ENCODE measurements around the gene NFXL1. TPM values are rescaled to one million over a fixed set of nuclear protein-coding genes. Genes with fewer than 3 reads are reported as not detected.
A peak's percentile ranks its signal among the peaks of the same experiment; 100 is the strongest.
"Not testable (repeated sequence)": the region's sequence is repeated elsewhere in the genome, so short reads cannot be mapped to it uniquely, and the experiment has no call there.

The NFXL1 gene
- total RNA-seq, 2 experiments from 2014 or later = 9.0 to 9.9 TPM

- TF ChIP-seq, protein P1, sequence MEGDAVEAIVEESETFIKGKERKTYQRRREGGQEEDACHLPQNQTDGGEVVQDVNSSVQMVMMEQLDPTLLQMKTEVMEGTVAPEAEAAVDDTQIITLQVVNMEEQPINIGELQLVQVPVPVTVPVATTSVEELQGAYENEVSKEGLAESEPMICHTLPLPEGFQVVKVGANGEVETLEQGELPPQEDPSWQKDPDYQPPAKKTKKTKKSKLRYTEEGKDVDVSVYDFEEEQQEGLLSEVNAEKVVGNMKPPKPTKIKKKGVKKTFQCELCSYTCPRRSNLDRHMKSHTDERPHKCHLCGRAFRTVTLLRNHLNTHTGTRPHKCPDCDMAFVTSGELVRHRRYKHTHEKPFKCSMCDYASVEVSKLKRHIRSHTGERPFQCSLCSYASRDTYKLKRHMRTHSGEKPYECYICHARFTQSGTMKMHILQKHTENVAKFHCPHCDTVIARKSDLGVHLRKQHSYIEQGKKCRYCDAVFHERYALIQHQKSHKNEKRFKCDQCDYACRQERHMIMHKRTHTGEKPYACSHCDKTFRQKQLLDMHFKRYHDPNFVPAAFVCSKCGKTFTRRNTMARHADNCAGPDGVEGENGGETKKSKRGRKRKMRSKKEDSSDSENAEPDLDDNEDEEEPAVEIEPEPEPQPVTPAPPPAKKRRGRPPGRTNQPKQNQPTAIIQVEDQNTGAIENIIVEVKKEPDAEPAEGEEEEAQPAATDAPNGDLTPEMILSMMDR (IDR thresholded peaks at IDR 0.05) = no peak
- POLR2A ChIA-PET = no interaction called here
- H3K4me1 Mint-ChIP-seq (ENCODE audit: low read depth) = peaks cover 13% of the 10 kb centered on the region
- peaks cover 22% of the 10 kb centered on the region for H3K27me3 Mint-ChIP-seq
- H3K9me3 Mint-ChIP-seq = no peaks in the 10 kb centered on the region
- CTCF ChIA-PET = no interaction called here
- H3K36me3 Mint-ChIP-seq (ENCODE audit: low read depth) = no peaks in the 10 kb centered on the region
- intact Hi-C loops (cut with DNase I, micrococcal nuclease) = loop anchor here (1.0 to 10.0 kb wide), 6 partner anchors 153 to 1085 kb away; no protein-coding TSS in a partner anchor
- no peak overlapping the region for H3K27ac ChIP-seq (ENCODE audit: low read depth in 1 of 2, low read length in 2 of 2)
- no peaks in the 10 kb centered on the region for H3K27me3 ChIP-seq (ENCODE audit: control insufficient read depth in 1 of 2, insufficient read depth in 2 of 2, low read length in 2 of 2)
- no peak overlapping the region for H3K4me3 ChIP-seq (ENCODE audit: low read length)
- ATAC-seq (ENCODE audit: poor library complexity) = no peak
- H3K36me3 ChIP-seq (ENCODE audit: insufficient read depth, low read length) = no peaks in the 10 kb centered on the region
- H3K9me3 ChIP-seq (ENCODE audit: control insufficient read depth in 1 of 2, insufficient read depth in 1 of 2, low read length in 2 of 2) = no peaks in the 10 kb centered on the region
- DNase-seq = no peak
- H3K4me1 ChIP-seq (ENCODE audit: insufficient read depth, low read length) = peaks cover 5% of the 10 kb centered on the region
- no peak overlapping the region for H3K4me3 Mint-ChIP-seq
- H3K27ac Mint-ChIP-seq = no peak overlapping the region
Measured at GRCh38 chr4:47929682-47930201, 15.4 kb upstream of the NFXL1 start.

DNA sequence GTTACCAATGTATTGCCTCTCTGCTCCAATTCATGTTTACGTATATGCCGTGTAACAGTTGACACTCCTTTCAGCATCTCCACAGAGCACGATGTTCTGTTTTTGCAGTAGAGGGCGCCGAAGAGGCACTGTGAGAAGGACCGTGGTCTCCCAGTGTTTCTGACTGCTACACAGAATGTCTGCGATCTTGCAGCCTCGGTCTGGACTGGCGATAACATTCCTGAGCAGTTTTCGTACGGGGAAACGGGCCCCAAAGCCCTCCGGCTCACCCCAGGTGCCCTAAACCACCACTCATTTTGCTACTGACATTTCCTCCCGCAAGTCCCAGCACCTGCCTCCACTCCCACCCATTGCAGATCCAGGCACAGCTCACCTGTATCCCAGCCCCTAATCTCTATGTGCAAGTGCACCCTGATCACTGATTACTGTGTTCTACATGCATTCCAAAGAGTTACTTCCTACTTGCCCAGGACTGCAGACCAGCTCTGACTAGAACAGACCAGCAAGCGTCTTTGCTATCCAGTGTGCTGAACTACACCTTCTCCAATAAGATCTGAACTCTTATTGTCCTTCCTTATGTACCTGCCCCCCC is 12.4 kb upstream of the NFXL1 start:
- peaks cover 13% of the 10 kb centered on the region for H3K4me1 Mint-ChIP-seq (ENCODE audit: low read depth)
- no peaks in the 10 kb centered on the region for H3K36me3 Mint-ChIP-seq (ENCODE audit: low read depth)
- H3K4me3 Mint-ChIP-seq = peak overlapping the region; percentile 8
- Histone ChIP-seq H3K4me1 (ENCODE audit: insufficient read depth, low read length) (peaks cover 5% of the 10 kb centered on the region), H3K27ac (ENCODE audit: low read depth in 1 of 2, low read length in 2 of 2) (no peak overlapping the region), H3K36me3 (ENCODE audit: insufficient read depth, low read length) (no peaks in the 10 kb centered on the region), H3K27me3 (ENCODE audit: control insufficient read depth in 1 of 2, insufficient read depth in 2 of 2, low read length in 2 of 2) (no peaks in the 10 kb centered on the region), H3K9me3 (ENCODE audit: control insufficient read depth in 1 of 2, insufficient read depth in 1 of 2, low read length in 2 of 2) (no peaks in the 10 kb centered on the region), H3K4me3 (ENCODE audit: low read length) (no peak overlapping the region)
- H3K27ac Mint-ChIP-seq = no peak overlapping the region
- peak; percentile 98 for ATAC-seq (ENCODE audit: poor library complexity)
- CTCF ChIA-PET = no interaction called here
- intact Hi-C loops (cut with DNase I, micrococcal nuclease) = loop anchor here (5.0 kb wide), 3 partner anchors 156 to 216 kb away; no protein-coding TSS in a partner anchor
- TF ChIP-seq, protein P1 (IDR thresholded peaks at IDR 0.05) = peak; percentile 82
- H3K9me3 Mint-ChIP-seq = no peaks in the 10 kb centered on the region
- peaks cover 34% of the 10 kb centered on the region for H3K27me3 Mint-ChIP-seq
- DNase-seq = peak; percentile 22 to 72 (median 34)
- POLR2A ChIA-PET = no interaction called here

- H3K27ac Mint-ChIP-seq; POLR2A ChIA-PET; H3K4me1 ChIP-seq (ENCODE audit: insufficient read depth, low read length); H3K9me3 ChIP-seq (ENCODE audit: control insufficient read depth in 1 of 2, insufficient read depth in 1 of 2, low read length in 2 of 2); H3K27me3 ChIP-seq (ENCODE audit: control insufficient read depth in 1 of 2, insufficient read depth in 2 of 2, low read length in 2 of 2); H3K36me3 Mint-ChIP-seq (ENCODE audit: low read depth); H3K27ac ChIP-seq (ENCODE audit: low read depth in 1 of 2, low read length in 2 of 2); H3K4me1 Mint-ChIP-seq (ENCODE audit: low read depth); H3K4me3 Mint-ChIP-seq; H3K9me3 Mint-ChIP-seq; CTCF ChIA-PET; H3K4me3 ChIP-seq (ENCODE audit: low read length); intact Hi-C loops (cut with DNase I, micrococcal nuclease); ATAC-seq (ENCODE audit: poor library complexity); H3K36me3 ChIP-seq (ENCODE audit: insufficient read depth, low read length): not testable (repeated sequence)
- peak in 2 of 14 experiments; percentile 11 to 31 for DNase-seq
- H3K27me3 Mint-ChIP-seq = peaks cover 34% of the 10 kb centered on the region
Measured at GRCh38 chr4:47923261-47923608, 8.9 kb upstream of the NFXL1 start.

GRCh38 chr4:47922436-47923260 is 8.3 kb upstream of the NFXL1 start:
- H3K36me3 ChIP-seq (ENCODE audit: insufficient read depth, low read length); DNase-seq; H3K4me3 ChIP-seq (ENCODE audit: low read length); ATAC-seq (ENCODE audit: poor library complexity); H3K9me3 ChIP-seq (ENCODE audit: control insufficient read depth in 1 of 2, insufficient read depth in 1 of 2, low read length in 2 of 2); H3K4me1 ChIP-seq (ENCODE audit: insufficient read depth, low read length); H3K27ac ChIP-seq (ENCODE audit: low read depth in 1 of 2, low read length in 2 of 2); H3K27me3 ChIP-seq (ENCODE audit: control insufficient read depth in 1 of 2, insufficient read depth in 2 of 2, low read length in 2 of 2); H3K4me1 Mint-ChIP-seq (ENCODE audit: low read depth); H3K4me3 Mint-ChIP-seq; H3K9me3 Mint-ChIP-seq; intact Hi-C loops (cut with DNase I, micrococcal nuclease); CTCF ChIA-PET; POLR2A ChIA-PET; H3K36me3 Mint-ChIP-seq (ENCODE audit: low read depth); H3K27ac Mint-ChIP-seq: not testable (repeated sequence)
- H3K27me3 Mint-ChIP-seq = peaks cover 34% of the 10 kb centered on the region

DNA sequence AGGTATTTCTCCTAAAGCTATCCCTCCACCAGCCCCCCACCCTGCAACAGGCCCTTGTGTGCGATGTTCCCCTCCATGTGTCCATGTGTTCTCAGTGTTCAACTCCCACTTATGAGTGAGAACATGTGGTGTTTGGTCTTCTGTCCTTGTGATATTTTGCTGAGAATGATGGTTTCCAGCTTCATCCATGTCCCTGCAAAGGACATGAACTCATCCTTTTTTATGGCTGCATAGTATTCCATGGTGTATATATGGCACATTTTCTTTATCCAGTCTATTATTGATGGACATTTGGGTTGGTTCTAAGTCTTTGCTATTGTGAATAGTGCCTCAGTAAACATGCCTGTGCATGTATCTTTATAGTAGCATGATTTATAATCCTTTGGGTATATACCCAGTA is 2.8 kb upstream of the NFXL1 start:
- peaks cover 14% of the 10 kb centered on the region for H3K4me1 ChIP-seq (ENCODE audit: insufficient read depth, low read length)
- DNase-seq; H3K9me3 ChIP-seq (ENCODE audit: control insufficient read depth in 1 of 2, insufficient read depth in 1 of 2, low read length in 2 of 2); ATAC-seq (ENCODE audit: poor library complexity); H3K27me3 ChIP-seq (ENCODE audit: control insufficient read depth in 1 of 2, insufficient read depth in 2 of 2, low read length in 2 of 2); H3K4me3 ChIP-seq (ENCODE audit: low read length); H3K27ac ChIP-seq (ENCODE audit: low read depth in 1 of 2, low read length in 2 of 2); H3K27ac Mint-ChIP-seq; POLR2A ChIA-PET; H3K9me3 Mint-ChIP-seq; H3K36me3 ChIP-seq (ENCODE audit: insufficient read depth, low read length); H3K4me3 Mint-ChIP-seq; H3K27me3 Mint-ChIP-seq: not testable (repeated sequence)
- Mint-ChIP-seq H3K4me1 (ENCODE audit: low read depth) (peaks cover 27% of the 10 kb centered on the region), H3K36me3 (ENCODE audit: low read depth) (peaks cover 18% of the 10 kb centered on the region)
- intact Hi-C loops (cut with DNase I, micrococcal nuclease) = loop anchor here (5.0 to 10.0 kb wide), 4 partner anchors 100 to 918 kb away; partner anchors contain the start of genes OCIAD1 (in 2 of the 2), CNGA1 (in 1 of the 2), NIPAL1 (in 1 of the 2) and TXK (in 1 of the 2)
- CTCF ChIA-PET = interaction anchor here (0.7 to 1.1 kb wide), 2 partner anchors 17 kb away, joined by 3 to 4 read pairs; no protein-coding TSS in a partner anchor

All from CD4-positive, alpha-beta T cell (primary cell).